ENCODE measurements around the gene FMO3. TPM values are rescaled to one million over a fixed set of nuclear protein-coding genes. Genes with fewer than 3 reads are reported as not detected.

FMO3 gene
- total RNA-seq, 1 experiment from 2014 or later, result not detected

DNA sequence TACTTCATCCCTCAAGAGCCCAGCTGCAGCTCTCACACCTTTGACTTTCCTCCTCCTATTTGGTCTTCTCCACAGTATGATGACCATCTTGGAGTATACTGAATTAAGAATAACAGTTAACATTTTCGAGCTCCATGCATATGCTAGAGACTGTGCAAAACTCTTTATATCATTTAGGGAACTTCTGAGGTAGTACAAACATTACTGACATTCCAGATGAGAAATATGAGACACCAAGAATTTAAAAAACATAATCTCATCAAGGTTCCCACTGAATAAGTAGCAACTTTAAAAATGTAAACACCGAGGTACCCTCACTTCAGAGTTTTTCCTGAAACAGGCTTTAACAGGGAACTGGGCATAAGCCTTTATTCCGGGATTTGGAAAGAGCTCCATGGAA lies 22.7 kb downstream of the FMO3 start:
- Mint-ChIP-seq H3K9me3 (no peaks in the 10 kb centered on the region), H3K27ac (no peak overlapping the region), H3K4me3 (no peak overlapping the region), H3K4me1 (peaks cover 14% of the 10 kb centered on the region), H3K27me3 (ENCODE audit: low read depth) (peaks cover 2% of the 10 kb centered on the region; the same call in 1 of the 2 replicates), H3K36me3 (no peaks in the 10 kb centered on the region)
- ChIA-PET POLR2A (no interaction called here), CTCF (no interaction called here)
- ATAC-seq (no peak), DNase-seq (ENCODE audit: low spot score) (no peak)
- TF ChIP-seq, protein P1, sequence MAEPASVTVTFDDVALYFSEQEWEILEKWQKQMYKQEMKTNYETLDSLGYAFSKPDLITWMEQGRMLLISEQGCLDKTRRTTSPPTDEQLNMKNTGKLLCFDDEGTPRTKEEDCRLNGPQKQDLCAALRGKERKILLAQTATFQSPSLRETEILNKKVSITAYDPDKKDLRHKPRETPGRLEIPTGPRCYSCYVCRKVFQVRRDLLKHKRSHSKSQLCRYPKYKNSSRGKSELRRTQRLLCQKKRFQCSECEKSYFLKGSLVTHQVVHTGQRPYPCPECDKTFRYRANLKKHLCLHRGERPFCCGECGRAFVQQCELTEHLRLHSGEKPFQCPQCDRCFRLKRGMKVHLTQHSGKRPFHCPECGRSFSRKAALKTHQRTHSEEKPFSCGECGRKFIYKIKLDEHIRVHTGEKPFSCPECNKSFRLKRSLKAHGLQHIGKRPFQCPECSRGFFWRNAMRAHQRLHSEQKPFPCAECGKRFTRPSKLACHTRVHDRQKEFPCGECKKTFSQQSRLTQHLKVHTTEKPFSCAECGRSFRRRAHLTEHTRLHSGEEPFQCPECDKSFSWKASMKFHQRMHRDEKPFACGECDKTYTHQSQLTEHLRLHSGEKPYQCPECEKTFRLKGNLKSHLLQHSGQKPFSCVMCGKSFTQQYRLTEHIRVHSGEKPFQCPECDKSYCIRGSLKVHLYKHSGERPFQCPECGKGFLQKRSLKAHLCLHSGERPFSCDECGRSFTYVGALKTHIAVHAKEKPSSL (CRISPR knock-in tag; conservative IDR thresholded peaks at IDR 0.05), result no peak
- TF ChIP-seq ETV6 (CRISPR knock-in tag; IDR thresholded peaks at IDR 0.05) (no peak), GTF2I (CRISPR knock-in tag; conservative IDR thresholded peaks at IDR 0.05) (no peak), CREM (CRISPR knock-in tag; IDR thresholded peaks at IDR 0.05) (no peak)

DNA sequence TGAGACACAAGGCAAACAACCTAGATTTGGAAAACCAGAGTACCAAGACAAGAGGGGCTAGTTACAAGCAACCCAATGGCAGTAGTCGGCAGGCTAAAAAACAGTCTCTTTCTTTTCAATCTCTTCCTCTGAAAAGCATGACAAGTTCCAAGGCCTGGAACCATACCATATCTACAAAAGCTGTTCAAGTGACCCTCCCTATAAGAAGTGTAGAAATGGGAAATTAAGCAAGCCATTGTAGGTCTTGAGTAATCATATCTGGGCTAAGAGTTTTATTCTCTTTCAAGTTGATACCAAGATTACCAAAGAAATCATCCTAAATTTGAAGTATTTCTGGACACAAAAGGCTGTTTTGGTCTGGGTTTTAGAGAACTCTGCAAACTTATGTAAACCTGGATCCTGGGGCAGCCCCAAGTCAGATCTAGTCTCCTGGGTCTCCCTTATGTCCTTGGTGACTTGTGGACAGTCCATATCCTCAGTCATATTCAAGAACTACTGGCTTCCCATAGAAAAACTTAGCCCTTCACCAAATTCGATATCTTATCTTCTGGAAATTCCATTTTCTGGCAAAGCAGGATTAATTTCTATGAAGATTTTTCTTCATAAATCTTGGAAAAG lies 24.7 kb downstream of the FMO3 start:
- no peak for ATAC-seq
- Mint-ChIP-seq H3K27ac (no peak overlapping the region), H3K27me3 (ENCODE audit: low read depth) (peaks cover 2% of the 10 kb centered on the region; the same call in 1 of the 2 replicates), H3K4me1 (peaks cover 14% of the 10 kb centered on the region), H3K4me3 (no peak overlapping the region), H3K36me3 (no peaks in the 10 kb centered on the region), H3K9me3 (no peaks in the 10 kb centered on the region)
- CTCF ChIA-PET, result no interaction called here
- POLR2A ChIA-PET, result no interaction called here
- no peak for DNase-seq (ENCODE audit: low spot score)
- TF ChIP-seq ZBTB21 (CRISPR knock-in tag; IDR thresholded peaks at IDR 0.05; ENCODE audit: borderline replicate concordance) (no peak), ZNF263 (CRISPR knock-in tag; IDR thresholded peaks at IDR 0.05; ENCODE audit: low read depth) (no peak), GRHL2 (CRISPR knock-in tag; IDR thresholded peaks at IDR 0.05; ENCODE audit: insufficient replicate concordance, severe bottlenecking) (no peak), ETV6 (CRISPR knock-in tag; IDR thresholded peaks at IDR 0.05) (no peak), OVOL2 (CRISPR knock-in tag; IDR thresholded peaks at IDR 0.05; ENCODE audit: borderline replicate concordance) (no peak), GABPB1 (CRISPR knock-in tag; IDR thresholded peaks at IDR 0.05) (no peak), ZNF138 (CRISPR knock-in tag; conservative IDR thresholded peaks at IDR 0.05) (no peak), ZNF416 (CRISPR knock-in tag; IDR thresholded peaks at IDR 0.05) (no peak), NFE2L1 (CRISPR knock-in tag; IDR thresholded peaks at IDR 0.05) (no peak)
- TF ChIP-seq, protein P2, sequence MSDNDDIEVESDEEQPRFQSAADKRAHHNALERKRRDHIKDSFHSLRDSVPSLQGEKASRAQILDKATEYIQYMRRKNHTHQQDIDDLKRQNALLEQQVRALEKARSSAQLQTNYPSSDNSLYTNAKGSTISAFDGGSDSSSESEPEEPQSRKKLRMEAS (CRISPR knock-in tag; IDR thresholded peaks at IDR 0.05), result no peak
- TF ChIP-seq, protein P3, sequence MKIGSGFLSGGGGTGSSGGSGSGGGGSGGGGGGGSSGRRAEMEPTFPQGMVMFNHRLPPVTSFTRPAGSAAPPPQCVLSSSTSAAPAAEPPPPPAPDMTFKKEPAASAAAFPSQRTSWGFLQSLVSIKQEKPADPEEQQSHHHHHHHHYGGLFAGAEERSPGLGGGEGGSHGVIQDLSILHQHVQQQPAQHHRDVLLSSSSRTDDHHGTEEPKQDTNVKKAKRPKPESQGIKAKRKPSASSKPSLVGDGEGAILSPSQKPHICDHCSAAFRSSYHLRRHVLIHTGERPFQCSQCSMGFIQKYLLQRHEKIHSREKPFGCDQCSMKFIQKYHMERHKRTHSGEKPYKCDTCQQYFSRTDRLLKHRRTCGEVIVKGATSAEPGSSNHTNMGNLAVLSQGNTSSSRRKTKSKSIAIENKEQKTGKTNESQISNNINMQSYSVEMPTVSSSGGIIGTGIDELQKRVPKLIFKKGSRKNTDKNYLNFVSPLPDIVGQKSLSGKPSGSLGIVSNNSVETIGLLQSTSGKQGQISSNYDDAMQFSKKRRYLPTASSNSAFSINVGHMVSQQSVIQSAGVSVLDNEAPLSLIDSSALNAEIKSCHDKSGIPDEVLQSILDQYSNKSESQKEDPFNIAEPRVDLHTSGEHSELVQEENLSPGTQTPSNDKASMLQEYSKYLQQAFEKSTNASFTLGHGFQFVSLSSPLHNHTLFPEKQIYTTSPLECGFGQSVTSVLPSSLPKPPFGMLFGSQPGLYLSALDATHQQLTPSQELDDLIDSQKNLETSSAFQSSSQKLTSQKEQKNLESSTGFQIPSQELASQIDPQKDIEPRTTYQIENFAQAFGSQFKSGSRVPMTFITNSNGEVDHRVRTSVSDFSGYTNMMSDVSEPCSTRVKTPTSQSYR (CRISPR knock-in tag; IDR thresholded peaks at IDR 0.05), result no peak
- TF ChIP-seq, protein P4, sequence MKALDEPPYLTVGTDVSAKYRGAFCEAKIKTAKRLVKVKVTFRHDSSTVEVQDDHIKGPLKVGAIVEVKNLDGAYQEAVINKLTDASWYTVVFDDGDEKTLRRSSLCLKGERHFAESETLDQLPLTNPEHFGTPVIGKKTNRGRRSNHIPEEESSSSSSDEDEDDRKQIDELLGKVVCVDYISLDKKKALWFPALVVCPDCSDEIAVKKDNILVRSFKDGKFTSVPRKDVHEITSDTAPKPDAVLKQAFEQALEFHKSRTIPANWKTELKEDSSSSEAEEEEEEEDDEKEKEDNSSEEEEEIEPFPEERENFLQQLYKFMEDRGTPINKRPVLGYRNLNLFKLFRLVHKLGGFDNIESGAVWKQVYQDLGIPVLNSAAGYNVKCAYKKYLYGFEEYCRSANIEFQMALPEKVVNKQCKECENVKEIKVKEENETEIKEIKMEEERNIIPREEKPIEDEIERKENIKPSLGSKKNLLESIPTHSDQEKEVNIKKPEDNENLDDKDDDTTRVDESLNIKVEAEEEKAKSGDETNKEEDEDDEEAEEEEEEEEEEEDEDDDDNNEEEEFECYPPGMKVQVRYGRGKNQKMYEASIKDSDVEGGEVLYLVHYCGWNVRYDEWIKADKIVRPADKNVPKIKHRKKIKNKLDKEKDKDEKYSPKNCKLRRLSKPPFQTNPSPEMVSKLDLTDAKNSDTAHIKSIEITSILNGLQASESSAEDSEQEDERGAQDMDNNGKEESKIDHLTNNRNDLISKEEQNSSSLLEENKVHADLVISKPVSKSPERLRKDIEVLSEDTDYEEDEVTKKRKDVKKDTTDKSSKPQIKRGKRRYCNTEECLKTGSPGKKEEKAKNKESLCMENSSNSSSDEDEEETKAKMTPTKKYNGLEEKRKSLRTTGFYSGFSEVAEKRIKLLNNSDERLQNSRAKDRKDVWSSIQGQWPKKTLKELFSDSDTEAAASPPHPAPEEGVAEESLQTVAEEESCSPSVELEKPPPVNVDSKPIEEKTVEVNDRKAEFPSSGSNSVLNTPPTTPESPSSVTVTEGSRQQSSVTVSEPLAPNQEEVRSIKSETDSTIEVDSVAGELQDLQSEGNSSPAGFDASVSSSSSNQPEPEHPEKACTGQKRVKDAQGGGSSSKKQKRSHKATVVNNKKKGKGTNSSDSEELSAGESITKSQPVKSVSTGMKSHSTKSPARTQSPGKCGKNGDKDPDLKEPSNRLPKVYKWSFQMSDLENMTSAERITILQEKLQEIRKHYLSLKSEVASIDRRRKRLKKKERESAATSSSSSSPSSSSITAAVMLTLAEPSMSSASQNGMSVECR (CRISPR knock-in tag; IDR thresholded peaks at IDR 0.05; ENCODE audit: borderline replicate concordance), result no peak
- TF ChIP-seq, protein P5, sequence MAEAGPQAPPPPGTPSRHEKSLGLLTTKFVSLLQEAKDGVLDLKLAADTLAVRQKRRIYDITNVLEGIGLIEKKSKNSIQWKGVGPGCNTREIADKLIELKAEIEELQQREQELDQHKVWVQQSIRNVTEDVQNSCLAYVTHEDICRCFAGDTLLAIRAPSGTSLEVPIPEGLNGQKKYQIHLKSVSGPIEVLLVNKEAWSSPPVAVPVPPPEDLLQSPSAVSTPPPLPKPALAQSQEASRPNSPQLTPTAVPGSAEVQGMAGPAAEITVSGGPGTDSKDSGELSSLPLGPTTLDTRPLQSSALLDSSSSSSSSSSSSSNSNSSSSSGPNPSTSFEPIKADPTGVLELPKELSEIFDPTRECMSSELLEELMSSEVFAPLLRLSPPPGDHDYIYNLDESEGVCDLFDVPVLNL (CRISPR knock-in tag; IDR thresholded peaks at IDR 0.05; ENCODE audit: borderline replicate concordance, low read depth), result no peak
- TF ChIP-seq, protein P6, sequence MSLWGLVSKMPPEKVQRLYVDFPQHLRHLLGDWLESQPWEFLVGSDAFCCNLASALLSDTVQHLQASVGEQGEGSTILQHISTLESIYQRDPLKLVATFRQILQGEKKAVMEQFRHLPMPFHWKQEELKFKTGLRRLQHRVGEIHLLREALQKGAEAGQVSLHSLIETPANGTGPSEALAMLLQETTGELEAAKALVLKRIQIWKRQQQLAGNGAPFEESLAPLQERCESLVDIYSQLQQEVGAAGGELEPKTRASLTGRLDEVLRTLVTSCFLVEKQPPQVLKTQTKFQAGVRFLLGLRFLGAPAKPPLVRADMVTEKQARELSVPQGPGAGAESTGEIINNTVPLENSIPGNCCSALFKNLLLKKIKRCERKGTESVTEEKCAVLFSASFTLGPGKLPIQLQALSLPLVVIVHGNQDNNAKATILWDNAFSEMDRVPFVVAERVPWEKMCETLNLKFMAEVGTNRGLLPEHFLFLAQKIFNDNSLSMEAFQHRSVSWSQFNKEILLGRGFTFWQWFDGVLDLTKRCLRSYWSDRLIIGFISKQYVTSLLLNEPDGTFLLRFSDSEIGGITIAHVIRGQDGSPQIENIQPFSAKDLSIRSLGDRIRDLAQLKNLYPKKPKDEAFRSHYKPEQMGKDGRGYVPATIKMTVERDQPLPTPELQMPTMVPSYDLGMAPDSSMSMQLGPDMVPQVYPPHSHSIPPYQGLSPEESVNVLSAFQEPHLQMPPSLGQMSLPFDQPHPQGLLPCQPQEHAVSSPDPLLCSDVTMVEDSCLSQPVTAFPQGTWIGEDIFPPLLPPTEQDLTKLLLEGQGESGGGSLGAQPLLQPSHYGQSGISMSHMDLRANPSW (CRISPR knock-in tag; conservative IDR thresholded peaks at IDR 0.05; ENCODE audit: low read depth), result no peak
- TF ChIP-seq, protein P7, sequence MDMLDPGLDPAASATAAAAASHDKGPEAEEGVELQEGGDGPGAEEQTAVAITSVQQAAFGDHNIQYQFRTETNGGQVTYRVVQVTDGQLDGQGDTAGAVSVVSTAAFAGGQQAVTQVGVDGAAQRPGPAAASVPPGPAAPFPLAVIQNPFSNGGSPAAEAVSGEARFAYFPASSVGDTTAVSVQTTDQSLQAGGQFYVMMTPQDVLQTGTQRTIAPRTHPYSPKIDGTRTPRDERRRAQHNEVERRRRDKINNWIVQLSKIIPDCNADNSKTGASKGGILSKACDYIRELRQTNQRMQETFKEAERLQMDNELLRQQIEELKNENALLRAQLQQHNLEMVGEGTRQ (CRISPR knock-in tag; IDR thresholded peaks at IDR 0.05), result no peak
